HG02678 (cell line): ENCODE data around the gene DOK3.
A peak's percentile ranks its signal among the peaks of the same experiment; 100 is the strongest.

Experiments
- ATAC-seq: cut with Tn5 transposase; IDR thresholded peaks from one replicate; pipeline ENCODE4 v1.9.1; 2021; ENCODE audit warnings: mild to moderate bottlenecking, moderate library complexity; ENCODE audit not compliant: unreplicated experiment

The DOK3 gene

DNA sequence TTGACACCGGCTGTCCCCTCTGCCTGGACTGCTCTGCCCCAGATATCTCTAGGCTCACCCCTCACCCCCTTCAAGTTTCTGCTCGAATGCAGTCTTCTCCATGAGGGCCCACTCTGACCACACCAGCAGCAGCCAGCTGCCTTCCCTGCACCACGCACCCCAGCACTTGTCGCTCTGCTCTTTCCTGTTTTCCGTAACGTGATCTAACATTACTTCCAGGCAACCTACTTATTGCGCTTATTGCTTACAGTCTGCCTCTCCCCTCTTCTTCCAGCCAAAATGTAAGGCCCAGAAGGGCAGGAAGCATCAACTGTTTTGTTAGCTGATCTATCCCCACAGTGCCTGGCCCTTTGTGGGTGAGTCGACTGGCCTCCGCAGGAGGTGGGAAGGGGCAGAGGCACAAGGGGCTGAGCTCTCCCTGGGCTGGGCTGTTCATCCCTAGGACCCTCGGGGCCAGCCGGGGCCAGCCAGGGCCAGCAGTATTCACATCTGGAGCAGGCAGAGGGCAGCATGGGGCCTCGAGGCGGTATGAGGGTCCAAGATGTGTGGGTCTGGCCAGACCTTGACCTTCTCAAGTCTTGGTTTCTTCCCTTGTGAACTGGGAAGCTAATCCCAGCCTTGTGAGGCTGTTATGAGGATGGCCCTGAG lies 24.6 kb downstream of the DOK3 start:
- ATAC-seq: no peak

- ATAC-seq: no peak
Measured at GRCh38 chr5:177483994-177484901, 25.4 kb downstream of the DOK3 start.

- no peak for ATAC-seq
Measured at GRCh38 chr5:177483042-177483441, 26.6 kb downstream of the DOK3 start.

DNA sequence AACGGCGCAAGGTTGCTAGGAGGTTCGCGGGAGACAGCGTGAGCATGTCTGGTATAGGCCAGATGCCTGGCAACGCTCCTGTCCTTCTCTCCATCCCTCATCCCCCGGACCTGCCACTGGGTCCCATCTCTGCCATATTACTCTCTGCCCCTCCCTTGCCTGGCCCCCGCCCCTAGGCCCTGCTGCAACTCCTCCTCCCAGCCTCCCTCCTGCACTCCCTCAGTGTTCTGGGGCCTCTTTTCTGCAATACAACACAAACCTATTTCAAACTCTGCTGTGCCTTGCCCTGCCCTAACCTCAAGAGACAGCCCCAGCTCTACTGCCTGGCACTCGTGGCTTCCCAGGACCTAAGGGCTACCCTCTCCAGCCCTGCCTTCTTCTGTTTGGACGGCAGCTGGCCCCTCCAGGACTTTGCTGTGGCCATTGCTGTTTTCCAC lies 27.2 kb downstream of the DOK3 start:
- ATAC-seq: no peak

GRCh38 chr5:177479774-177480173 lies 29.9 kb downstream of the DOK3 start:
- no peak for ATAC-seq

DNA sequence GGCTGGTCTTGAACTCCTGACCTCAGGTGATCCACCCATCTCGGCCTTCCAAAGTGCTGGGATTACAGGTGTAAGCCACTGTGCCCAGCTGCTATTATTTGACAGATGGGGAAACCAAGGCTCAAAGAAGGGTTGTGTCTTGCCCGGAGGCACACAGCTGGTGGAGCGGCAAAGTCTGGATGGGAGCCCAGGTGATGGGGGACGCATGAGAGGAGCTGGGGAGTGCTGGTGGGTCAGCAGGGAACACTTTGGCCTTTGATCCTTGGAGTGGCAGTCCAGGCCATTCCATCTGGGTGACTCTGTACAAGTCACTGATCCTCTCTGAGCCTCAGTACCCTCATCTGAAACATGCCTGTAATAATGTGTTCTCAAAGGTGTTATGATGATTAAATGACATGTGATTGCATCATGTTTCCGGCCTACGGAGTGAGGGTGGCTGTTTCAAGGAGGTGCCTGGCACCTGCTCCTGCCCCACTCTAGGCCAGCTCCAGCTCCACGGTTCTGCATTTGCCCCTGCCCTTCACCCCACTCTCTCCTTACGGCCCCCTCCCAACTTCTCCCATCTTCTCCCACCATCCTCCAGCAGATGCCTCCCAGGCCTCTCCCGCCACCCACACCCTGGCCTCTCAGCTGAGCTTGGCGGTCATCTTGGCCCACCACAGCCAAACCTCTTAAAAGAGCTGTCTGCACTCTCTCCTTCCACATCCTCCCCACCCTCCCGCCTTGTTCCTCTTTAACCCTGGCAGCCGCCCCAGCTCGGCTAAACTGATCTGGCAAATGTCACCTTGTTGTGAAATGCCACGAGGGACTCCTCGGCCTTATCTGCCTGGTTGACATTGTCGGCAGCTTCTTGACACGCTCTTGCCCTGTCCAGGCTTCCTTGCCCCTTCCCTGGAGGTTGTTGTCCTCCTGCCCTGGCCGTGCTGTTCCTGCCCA lies 30.6 kb downstream of the DOK3 start:
- no peak for ATAC-seq

DNA sequence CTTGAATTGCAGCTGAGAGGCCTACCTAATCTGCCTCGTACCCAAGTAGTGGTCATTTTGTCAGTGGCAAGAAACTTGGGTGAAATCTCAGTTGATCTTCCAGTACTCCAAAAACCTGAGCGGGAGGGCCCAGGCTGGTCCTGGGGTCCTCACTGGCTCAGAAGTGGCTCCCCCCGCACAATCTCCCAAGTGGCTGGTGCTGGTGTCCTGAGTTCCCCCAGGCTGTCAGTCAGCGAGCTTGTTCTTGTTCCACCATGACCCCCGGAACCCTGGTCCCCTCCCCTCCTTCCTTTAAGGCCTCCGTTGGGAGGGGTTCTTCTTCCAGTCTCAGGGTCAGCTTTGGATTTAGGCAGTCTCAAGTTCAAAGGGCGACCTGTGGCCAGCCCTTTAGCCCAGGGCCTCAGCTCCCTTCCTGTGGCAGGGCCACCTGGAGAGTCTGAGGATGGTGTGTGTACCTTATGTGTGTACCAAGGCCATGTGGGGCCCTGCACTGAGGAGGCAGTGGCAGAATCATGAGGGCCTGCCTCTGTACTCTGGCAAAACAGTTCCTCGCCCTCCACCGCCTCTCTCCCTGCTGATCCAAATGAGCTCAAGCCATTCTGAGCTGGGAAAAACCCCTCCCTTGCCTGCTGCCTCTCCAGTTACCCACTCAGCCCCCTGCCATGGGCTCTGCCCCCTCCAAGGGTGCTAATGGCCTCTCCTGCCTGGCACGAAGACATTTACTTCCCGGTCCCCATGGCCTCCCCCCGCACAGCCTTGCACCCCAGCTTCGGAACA lies 31.7 kb downstream of the DOK3 start:
- ATAC-seq: no peak

DNA sequence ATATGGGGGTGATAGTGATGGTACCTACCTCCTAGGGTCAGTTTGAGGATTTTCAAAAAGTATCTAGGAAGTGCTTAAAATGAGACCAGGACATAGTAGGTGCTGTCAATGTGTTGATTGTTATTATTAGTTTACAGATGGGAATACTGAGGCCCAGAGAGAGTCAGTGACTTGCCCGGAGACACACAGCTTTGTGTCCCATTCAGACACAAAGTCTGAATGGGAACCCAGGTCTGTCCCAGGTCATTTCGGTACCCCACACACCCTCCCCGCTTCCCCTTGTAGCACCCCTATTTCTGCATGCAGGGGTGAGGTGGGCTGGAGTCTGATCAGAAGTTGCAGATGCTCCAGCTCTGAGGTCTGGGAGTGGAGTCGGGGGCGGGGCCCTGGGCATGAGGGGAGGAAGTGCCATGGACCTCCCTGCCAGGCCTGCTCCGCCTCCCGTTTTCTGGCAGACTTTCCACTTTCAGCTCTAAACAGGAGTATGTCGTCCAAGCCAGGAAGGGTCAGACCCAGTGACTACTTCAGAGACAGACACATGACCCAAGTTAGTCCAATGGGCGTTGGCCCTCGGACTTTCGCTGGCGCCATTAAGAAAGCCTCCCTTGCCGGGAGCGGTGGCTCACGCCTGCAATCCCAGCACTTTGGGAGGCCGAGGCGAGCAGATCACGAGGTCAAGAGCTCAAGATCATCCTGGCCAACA lies 32.9 kb downstream of the DOK3 start:
- ATAC-seq: no peak

- no peak for ATAC-seq
Measured at GRCh38 chr5:177475563-177476427, 33.8 kb downstream of the DOK3 start.

DNA sequence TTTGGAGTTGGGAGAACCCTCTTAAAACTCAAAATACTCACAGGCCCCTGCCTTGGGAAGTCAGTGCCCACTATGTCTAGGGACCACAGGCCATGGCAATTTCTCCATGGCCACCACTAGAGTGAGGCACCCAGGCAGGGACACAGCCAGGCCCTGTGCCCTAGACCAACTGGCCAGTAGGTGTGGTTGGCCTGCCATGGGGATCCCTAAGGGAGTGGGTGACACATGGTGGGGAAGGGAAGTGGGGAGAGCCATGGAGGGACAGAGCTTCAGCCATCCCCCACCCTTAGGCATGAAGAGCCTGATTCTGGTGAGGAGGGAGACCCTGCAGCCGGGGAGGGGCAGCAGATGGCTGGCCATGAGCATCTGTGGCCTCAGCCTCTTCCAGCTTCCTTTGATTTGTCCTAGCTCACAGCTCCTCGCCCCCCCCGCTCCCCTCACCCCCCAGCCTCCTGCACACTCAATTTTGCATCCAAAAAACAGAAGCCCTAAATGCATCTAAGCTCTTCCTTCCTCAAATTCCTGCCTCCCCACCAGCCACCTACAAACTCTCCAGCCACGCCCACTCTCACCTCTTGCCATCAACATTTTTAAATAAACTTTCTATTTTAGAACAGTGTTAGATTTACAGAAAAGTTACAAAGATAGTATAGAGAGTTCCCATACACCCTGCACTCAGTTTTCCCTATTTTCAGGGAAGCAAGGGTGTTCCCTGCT lies 34.6 kb downstream of the DOK3 start:
- ATAC-seq: no peak

GRCh38 chr5:177474002-177474476 lies 35.6 kb downstream of the DOK3 start:
- ATAC-seq: no peak

DNA sequence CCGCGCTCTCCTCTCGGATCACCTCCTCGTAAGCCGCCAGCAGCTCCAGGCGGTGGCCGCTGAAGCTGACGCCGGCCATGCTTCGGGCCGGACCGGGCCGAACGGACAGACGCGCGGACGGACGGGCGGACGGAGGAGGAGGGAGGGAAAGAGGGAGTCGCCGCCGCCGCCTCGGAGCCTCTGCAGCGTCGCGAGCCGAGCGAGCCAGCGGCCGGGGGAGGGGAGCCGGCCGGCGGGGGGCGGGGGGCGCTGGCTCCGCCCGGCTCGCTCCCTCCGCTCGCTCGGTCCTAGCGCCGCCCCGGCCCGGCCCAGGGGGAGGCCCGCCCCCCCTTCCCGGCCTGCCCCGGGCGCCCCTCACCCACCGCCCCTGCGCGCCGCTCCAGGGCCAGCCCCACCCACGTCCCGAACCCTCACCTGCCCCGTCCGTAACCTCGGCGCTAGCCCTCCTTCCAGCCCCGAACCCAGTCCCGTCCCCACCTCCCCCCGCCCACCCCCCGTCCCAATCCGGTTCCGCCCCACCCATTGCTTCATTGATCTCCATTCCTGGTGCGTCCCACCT lies 36.1 kb downstream of the DOK3 start, which contains the start of gene DBN1:
Gene DBN1, minus strand, starts transcription at position 192 of the 559 bp plus-strand sequence. Its CDS starts 113 bp downstream, at position 79.
- ATAC-seq: peak; percentile 40

GRCh38 chr5:177472460-177473442 lies 36.9 kb downstream of the DOK3 start:
- peak; percentile 57 for ATAC-seq

DNA sequence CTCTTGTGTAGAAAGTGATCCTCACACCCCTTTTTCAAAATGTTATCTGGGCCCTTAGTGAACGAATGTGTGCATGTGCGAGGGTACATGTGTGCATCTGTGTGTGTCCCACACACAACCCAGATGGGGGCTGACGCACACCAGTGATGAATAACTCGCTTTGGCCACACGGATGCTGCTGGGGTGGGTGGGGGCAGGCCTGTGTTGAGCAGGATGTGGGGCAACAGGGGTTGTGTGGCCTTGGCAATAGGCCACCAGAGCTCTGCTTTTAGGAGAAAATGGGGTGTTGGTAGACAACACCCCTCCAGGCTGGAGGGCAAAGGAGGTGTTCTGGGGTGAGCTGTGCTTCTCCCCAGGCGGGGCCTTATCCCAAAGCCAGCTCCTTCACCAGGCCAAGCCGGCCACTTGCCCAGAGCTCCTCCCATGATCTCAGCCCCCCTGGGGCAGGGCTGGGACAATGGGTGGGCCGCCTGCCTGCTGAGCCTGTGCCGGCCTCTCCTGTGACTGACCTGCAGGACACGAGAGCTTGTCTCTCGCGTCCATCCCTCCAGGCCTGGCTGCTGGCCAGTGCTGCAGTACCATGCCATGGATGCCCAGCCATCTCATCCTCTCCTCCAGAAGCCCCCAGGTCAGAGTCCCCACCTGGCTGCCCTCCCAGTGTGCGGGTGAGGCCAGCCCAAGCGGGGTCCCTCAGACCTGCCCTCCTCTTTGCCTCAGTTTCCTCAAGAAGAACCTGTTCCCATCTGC lies 37.8 kb downstream of the DOK3 start:
- ATAC-seq: no peak

- no peak for ATAC-seq
Measured at GRCh38 chr5:177470759-177471536, 38.7 kb downstream of the DOK3 start.
